ENCODE data around the gene KRTCAP3. TPM values are rescaled to one million over a fixed set of nuclear protein-coding genes. Genes with fewer than 3 reads are reported as not detected.

KRTCAP3 gene
- total RNA-seq, 4 donors from 2014 or later, result 22.2 to 28.0 (median 25.6) TPM

- peak overlapping the region; percentile 97 for H3K4me3 ChIP-seq (ENCODE audit: low read depth, poor library complexity, severe bottlenecking)
- DNase-seq (ENCODE audit: low spot score in 2 of 2), result peak in 1 of 2 donors; percentile 21
- no peak for TF ChIP-seq POLR2A (IDR thresholded peaks at IDR 0.05)
- TF ChIP-seq CTCF (IDR thresholded peaks at IDR 0.05), result no peak
- WGBS, 2 donors, result 0% methylated on average over 32 to 33 of the region's 33 CpGs
- intact Hi-C loops (cut with DNase I; ENCODE audit: low total_unique reads), result no loop called here
These were observed 33.4 kb upstream of the KRTCAP3 start for GRCh38 chr2:27408601-27409320.

GRCh38 chr2:27409321-27410073, 32.7 kb upstream of the KRTCAP3 start, which contains the start of gene PPM1G:
PPM1G (minus strand) TSS chr2:27409591; CDS start chr2:27409422, 169 bp downstream.
- H3K4me3 ChIP-seq (ENCODE audit: low read depth, poor library complexity, severe bottlenecking), result peak within 1 kb of the TSS; percentile 97
- no peak for TF ChIP-seq CTCF (IDR thresholded peaks at IDR 0.05)
- TF ChIP-seq POLR2A (IDR thresholded peaks at IDR 0.05), result peak in 1 of 2 donors; percentile 13
- DNase-seq (ENCODE audit: low spot score in 2 of 2), result peak; percentile 92 to 99
- WGBS, 2 donors, result 1% methylated on average over 58 to 67 of the region's 82 CpGs
- intact Hi-C loops (cut with DNase I; ENCODE audit: low total_unique reads), result no loop called here

- intact Hi-C loops (cut with DNase I; ENCODE audit: low total_unique reads), result no loop called here
- TF ChIP-seq CTCF (IDR thresholded peaks at IDR 0.05) (no peak), POLR2A (IDR thresholded peaks at IDR 0.05) (no peak)
- 86 to 88% methylated on average over 9 of the region's 9 CpGs for WGBS, 2 donors
- no peak for DNase-seq (ENCODE audit: low spot score in 2 of 2)
- H3K4me3 ChIP-seq (ENCODE audit: low read depth, poor library complexity, severe bottlenecking), result no peak overlapping the region
These were observed 29.6 kb upstream of the KRTCAP3 start for GRCh38 chr2:27412419-27413152.

- DNase-seq (ENCODE audit: low spot score in 2 of 2), result no peak
- H3K4me3 ChIP-seq (ENCODE audit: low read depth, poor library complexity, severe bottlenecking), result no peak overlapping the region
- intact Hi-C loops (cut with DNase I; ENCODE audit: low total_unique reads), result no loop called here
- no peak for TF ChIP-seq POLR2A (IDR thresholded peaks at IDR 0.05)
- no peak for TF ChIP-seq CTCF (IDR thresholded peaks at IDR 0.05)
- WGBS, 2 donors, result 94 to 97% methylated on average over 6 of the region's 6 CpGs
These were observed 26.0 kb upstream of the KRTCAP3 start for GRCh38 chr2:27416151-27416550.

- no peak for DNase-seq (ENCODE audit: low spot score in 2 of 2)
- no peak overlapping the region for H3K4me3 ChIP-seq (ENCODE audit: low read depth, poor library complexity, severe bottlenecking)
- TF ChIP-seq POLR2A (IDR thresholded peaks at IDR 0.05), result no peak
- TF ChIP-seq CTCF (IDR thresholded peaks at IDR 0.05), result no peak
- intact Hi-C loops (cut with DNase I; ENCODE audit: low total_unique reads), result no loop called here
These were observed 21.2 kb upstream of the KRTCAP3 start for GRCh38 chr2:27420996-27421395.
